Measurements from ENCODE around the gene RPS15A. TPM values are rescaled to one million over a fixed set of nuclear protein-coding genes. Genes with fewer than 3 reads are reported as not detected.

RPS15A gene
- total RNA-seq: 1,508 and 1,598 TPM in 2 replicates

GRCh38 chr16:18789850-18790706, at the start of gene RPS15A:
Gene RPS15A, minus strand, starts transcription at chr16:18790334. Its CDS starts 1,221 bp downstream, at chr16:18789113.

GRCh38 chr16:18801145-18801972, 11.2 kb upstream of the RPS15A start, which contains the start of gene ARL6IP1:
Gene ARL6IP1, minus strand, starts transcription at chr16:18801549. Its CDS starts 83 bp downstream, at chr16:18801466.

Other genes starting within 250 kb of the RPS15A start
- 239 and 242 TPM in 2 replicates for gene NOMO2, start 228.2 kb downstream of the RPS15A start, total RNA-seq
- 325 and 390 TPM in 2 replicates for gene ARL6IP1, start 11.2 kb upstream of the RPS15A start, total RNA-seq
- 47.6 and 52.2 TPM in 2 replicates for gene SMG1, start 136.1 kb upstream of the RPS15A start, total RNA-seq
- gene TMC7, start 193.6 kb upstream of the RPS15A start, total RNA-seq: 0.87 and 1.1 TPM in 2 replicates